ENCODE measurements around the gene RFC2.

The RFC2 gene

GRCh38 chr7:74185636-74186035, 68.6 kb downstream of the RFC2 start:
- DNase-seq = no peak

- no peak for DNase-seq
Observed at GRCh38 chr7:74185016-74185415, 69.2 kb downstream of the RFC2 start.

- DNase-seq = no peak
Observed at GRCh38 chr7:74183653-74184450, 70.3 kb downstream of the RFC2 start.

- no peak for DNase-seq
Observed at GRCh38 chr7:74183142-74183541, 71.1 kb downstream of the RFC2 start.

- no peak for DNase-seq
Observed at GRCh38 chr7:74182453-74183090, 71.6 kb downstream of the RFC2 start.

GRCh38 chr7:74181821-74182220, 72.4 kb downstream of the RFC2 start:
- DNase-seq = no peak

Data from activated CD4-positive, CD25-positive, alpha-beta regulatory T cell treated with anti-CD3 and anti-CD28 coated beads, Interleukin-2, amount 50 U/mL, for 72 hours (primary cell).